Parathyroid adenoma (tissue), 2 donors: ENCODE measurements around the gene SHROOM3.

Source experiments
- H2AFZ ChIP-seq: fragments of 300-600 bp; sonication (generic); one replicate; pipeline ENCODE4 v1.7.0; 2017; ENCODE audit warnings: antibody characterized with exemption, mild to moderate bottlenecking
- H3K27ac ChIP-seq: fragments of 300-600 bp; sonication (generic); one replicate; pipeline ENCODE4 v1.7.0; 2017
- H3K27me3 ChIP-seq: fragments of 300-600 bp; sonication (generic); one replicate; pipeline ENCODE4 v1.7.0; 2017; ENCODE audit warnings: low read length; ENCODE audit not compliant: control insufficient read depth, insufficient read depth
- H3K36me3 ChIP-seq: fragments of 300-600 bp; sonication (generic); one replicate; pipeline ENCODE4 v1.7.0; 2017; ENCODE audit warnings: low read length; ENCODE audit not compliant: control insufficient read depth, insufficient read depth
- H3K4me1 ChIP-seq: fragments of 300-600 bp; sonication (generic); one replicate; pipeline ENCODE4 v1.7.0; 2017; ENCODE audit warnings: control low read depth
- H3K4me2 ChIP-seq: fragments of 300-600 bp; sonication (generic); one replicate; pipeline ENCODE4 v1.7.0; 2017; ENCODE audit warnings: low read length
- H3K4me3 ChIP-seq: fragments of 300-600 bp; sonication (generic); one replicate; pipeline ENCODE4 v1.7.0; 2017; ENCODE audit warnings: low read depth, low read length
- H3K79me2 ChIP-seq: fragments of 300-600 bp; sonication (generic); one replicate; pipeline ENCODE4 v1.7.0; 2017; ENCODE audit warnings: control low read depth
- H3K9ac ChIP-seq: fragments of 300-600 bp; sonication (generic); one replicate; pipeline ENCODE4 v1.7.0; 2017; ENCODE audit warnings: mild to moderate bottlenecking
- H3K9me3 ChIP-seq: fragments of 300-600 bp; sonication (generic); one replicate; pipeline ENCODE4 v1.7.0; 2017; ENCODE audit warnings: low read length; ENCODE audit not compliant: control insufficient read depth
- TF ChIP-seq, protein P1 (sequence below): fragments of 300-600 bp; sonication (generic); IDR thresholded peaks from one replicate; pipeline ENCODE4 v1.7.0; 2017; ENCODE audit warnings: antibody characterized with exemption, mild to moderate bottlenecking
- donor health status: primary hyperparathyroidism.

Gene SHROOM3

DNA sequence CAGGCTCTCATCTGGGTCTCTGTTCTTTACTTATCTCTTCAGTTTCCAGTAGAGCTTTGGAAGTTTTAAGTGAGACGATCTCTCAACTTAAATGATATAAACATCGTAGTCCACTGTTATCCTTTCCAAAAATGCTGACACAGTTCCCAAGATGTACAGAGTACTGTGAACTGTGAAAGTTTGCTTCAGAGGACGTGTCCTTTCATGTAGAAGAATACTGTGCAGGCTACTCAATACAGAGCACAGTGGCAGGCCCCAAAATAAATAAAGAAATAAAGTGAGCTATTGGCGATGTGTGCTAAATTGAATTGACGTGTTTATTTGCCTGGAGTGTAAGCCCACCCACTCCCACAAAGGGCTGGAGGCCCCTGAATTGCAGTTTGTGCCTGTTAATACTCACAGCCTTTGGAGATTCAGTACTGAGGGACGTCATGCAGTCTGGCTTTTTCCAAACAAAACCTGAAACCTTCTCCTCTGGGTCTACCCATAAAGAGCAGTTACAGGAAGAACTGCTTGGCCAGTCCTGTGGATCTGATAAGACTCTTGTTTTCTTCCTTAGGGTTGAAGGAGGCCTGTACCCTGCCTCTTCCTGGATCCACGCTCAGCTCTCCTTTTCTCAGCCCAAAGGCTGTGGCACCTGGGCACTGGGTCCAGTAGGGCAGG, 396.8 kb downstream of the SHROOM3 start:
- H3K9me3 ChIP-seq = no peaks in the 10 kb centered on the region
- peak overlapping the region; percentile 73 for H3K27ac ChIP-seq
- no peaks in the 10 kb centered on the region for H3K27me3 ChIP-seq
- no peaks in the 10 kb centered on the region for H3K79me2 ChIP-seq
- H3K4me3 ChIP-seq = no peak overlapping the region
- H3K9ac ChIP-seq = no peak overlapping the region
- H3K4me1 ChIP-seq = peaks cover 16% of the 10 kb centered on the region
- TF ChIP-seq, protein P1, sequence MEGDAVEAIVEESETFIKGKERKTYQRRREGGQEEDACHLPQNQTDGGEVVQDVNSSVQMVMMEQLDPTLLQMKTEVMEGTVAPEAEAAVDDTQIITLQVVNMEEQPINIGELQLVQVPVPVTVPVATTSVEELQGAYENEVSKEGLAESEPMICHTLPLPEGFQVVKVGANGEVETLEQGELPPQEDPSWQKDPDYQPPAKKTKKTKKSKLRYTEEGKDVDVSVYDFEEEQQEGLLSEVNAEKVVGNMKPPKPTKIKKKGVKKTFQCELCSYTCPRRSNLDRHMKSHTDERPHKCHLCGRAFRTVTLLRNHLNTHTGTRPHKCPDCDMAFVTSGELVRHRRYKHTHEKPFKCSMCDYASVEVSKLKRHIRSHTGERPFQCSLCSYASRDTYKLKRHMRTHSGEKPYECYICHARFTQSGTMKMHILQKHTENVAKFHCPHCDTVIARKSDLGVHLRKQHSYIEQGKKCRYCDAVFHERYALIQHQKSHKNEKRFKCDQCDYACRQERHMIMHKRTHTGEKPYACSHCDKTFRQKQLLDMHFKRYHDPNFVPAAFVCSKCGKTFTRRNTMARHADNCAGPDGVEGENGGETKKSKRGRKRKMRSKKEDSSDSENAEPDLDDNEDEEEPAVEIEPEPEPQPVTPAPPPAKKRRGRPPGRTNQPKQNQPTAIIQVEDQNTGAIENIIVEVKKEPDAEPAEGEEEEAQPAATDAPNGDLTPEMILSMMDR = no peak
- H3K36me3 ChIP-seq = no peaks in the 10 kb centered on the region
- H2AFZ ChIP-seq = peak overlapping the region; percentile 82
- H3K4me2 ChIP-seq = peak overlapping the region; percentile 16
